HepG2 (cell line): ENCODE measurements around the gene MED4. TPM values are rescaled to one million over a fixed set of nuclear protein-coding genes. Genes with fewer than 3 reads are reported as not detected.

Experiments
- ATAC-seq: fragments of 200-7000 bp; cut with Tn5 transposase; 3 replicates; pipeline ENCODE4 v1.9.1; 2020; ENCODE audit warnings: mild to moderate bottlenecking, moderate library complexity
- BruUV-seq: library from RNA; stranded (reverse); fragments of 400-500 nt; replicated peaks from 2 replicates; lab custom pipeline; 2021; lab: Mats Ljungman, UMichigan
- CTCF ChIA-PET: fragments of 300-600 bp; formaldehyde crosslinking; extraction: SDS; loops from one replicate; lab custom pipeline; 2021; ENCODE audit warnings: low total read pairs, inconsistent platforms, low intra/inter-chr PET ratio; lab: Yijun Ruan, JAX
- POLR2A ChIA-PET: fragments of 350-600 bp; sonication (Branson Sonifier 250); formaldehyde crosslinking; loops from one replicate; lab custom pipeline; 2020; ENCODE audit warnings: antibody characterized with exemption, inconsistent platforms; lab: Yijun Ruan, JAX
- DNase-seq: peaks from one replicate; pipeline ENCODE4 v3.0.0-alpha.2; 2015; ENCODE audit warnings: low spot score
- FAIRE-seq: peaks from 3 replicates; lab custom pipeline; 2011; peaks lifted over from hg19 to GRCh38; lab: Jason Lieb, UNC
- H2AFZ ChIP-seq: one replicate; pipeline ENCODE4 v1.6.1; 2011; ENCODE audit warnings: low read length, inconsistent platforms
- H3K27ac ChIP-seq: fragments of 300-600 bp; 3 replicates; pipeline ENCODE4 v1.8.0; 2011; ENCODE audit warnings: mixed run types, mild to moderate bottlenecking, mixed read lengths, low read length, inconsistent platforms; ENCODE audit not compliant: insufficient read depth; ENCODE audit errors: extremely low read length
- H3K27me3 ChIP-seq, 2 experiments: fragments of 200-600 bp in 1 of 2; 2 replicates in 1 of 2; 3 replicates in 1 of 2; pipeline versions ENCODE4 v1.6.0 to v1.8.0; 2011; ENCODE audit warnings: low read length in 2 of 2, mild to moderate bottlenecking in 2 of 2, moderate library complexity in 2 of 2, inconsistent platforms in 1 of 2; ENCODE audit not compliant: insufficient read depth in 2 of 2, control insufficient read depth in 1 of 2
- H3K36me3 ChIP-seq, 2 experiments: fragments of 200-600 bp in 1 of 2; replicated peaks in 1 of 2; 2 replicates in 1 of 2; 3 replicates in 1 of 2; pipeline versions ENCODE4 v1.5.1 to v1.8.0; 2011; ENCODE audit warnings: low read length in 2 of 2, inconsistent platforms in 1 of 2; ENCODE audit not compliant: insufficient read depth in 2 of 2, control insufficient read depth in 1 of 2
- H3K4me1 ChIP-seq: 2 replicates; pipeline ENCODE4 v1.5.1; 2012; ENCODE audit warnings: low read length, inconsistent platforms; ENCODE audit not compliant: insufficient read depth
- H3K4me2 ChIP-seq: 2 replicates; pipeline ENCODE4 v1.6.0; 2011; ENCODE audit warnings: low read depth, low read length, inconsistent platforms
- H3K4me3 ChIP-seq, 3 experiments: fragments of 200-600 bp in 1 of 3; sonication (generic), shearing (Covaris generic) in 1 of 3; replicated peaks in 1 of 3; 2 replicates each; pipeline ENCODE4 v1.5.1; 2011 to 2016; ENCODE audit warnings: low read length in 3 of 3, inconsistent platforms in 2 of 3, low read depth in 2 of 3, mild to moderate bottlenecking in 2 of 3, control low read depth in 1 of 3, mixed read lengths in 1 of 3; ENCODE audit not compliant: insufficient read depth in 1 of 3
- H3K79me2 ChIP-seq: one replicate; pipeline ENCODE4 v1.6.1; 2011; ENCODE audit warnings: low read length, inconsistent platforms; ENCODE audit not compliant: insufficient read depth
- H3K9ac ChIP-seq: 2 replicates; pipeline ENCODE4 v1.6.0; 2011; ENCODE audit warnings: mild to moderate bottlenecking, low read depth, low read length, inconsistent platforms; ENCODE audit not compliant: insufficient read depth
- H3K9me3 ChIP-seq: 2 replicates; pipeline ENCODE4 v1.5.1; 2012; ENCODE audit warnings: mild to moderate bottlenecking, low read length
- H4K20me1 ChIP-seq: 2 replicates; pipeline ENCODE4 v1.6.0; 2011; ENCODE audit warnings: inconsistent platforms, mild to moderate bottlenecking, low read length, moderate library complexity; ENCODE audit not compliant: insufficient read depth
- ELF3 ChIP-seq: IDR thresholded peaks from 2 replicates; pipeline ENCODE4 v1.6.1; 2016; ENCODE audit warnings: missing genetic modification reagents, missing compliant biosample characterization
- HNF4A ChIP-seq: sonication (generic); formaldehyde crosslinking; IDR thresholded peaks from 2 replicates; pipeline ENCODE4 v1.4.0; 2020; ENCODE audit warnings: missing genetic modification reagents
- KAT7 ChIP-seq: IDR thresholded peaks from 2 replicates; pipeline ENCODE4 v1.6.1; 2018; ENCODE audit warnings: borderline replicate concordance, missing compliant biosample characterization
- KDM4B ChIP-seq: sonication (generic); formaldehyde crosslinking; IDR thresholded peaks from 2 replicates; pipeline ENCODE4 v1.4.0; 2020; ENCODE audit warnings: missing genetic modification reagents
- KLF6 ChIP-seq: IDR thresholded peaks from 2 replicates; pipeline ENCODE4 v1.8.0; 2016; ENCODE audit warnings: missing biosample characterization, missing genetic modification reagents
- MAFF ChIP-seq: IDR thresholded peaks from 2 replicates; pipeline ENCODE4 v1.6.1; 2011; ENCODE audit warnings: low read depth, low read length, improper control_type of control experiment
- MAFK ChIP-seq, 2 experiments: IDR thresholded peaks in 1 of 2; conservative IDR thresholded peaks in 1 of 2; 2 replicates each; pipeline ENCODE4 v1.6.1; 2011; ENCODE audit warnings: improper control_type of control experiment in 2 of 2, low read length in 2 of 2
- ZBTB20 ChIP-seq: sonication (generic); formaldehyde crosslinking; IDR thresholded peaks from 2 replicates; pipeline ENCODE4 v1.8.1; 2023; ENCODE audit warnings: missing genetic modification reagents, low read depth, mild to moderate bottlenecking, borderline replicate concordance
- WGBS: methylation state at CpG from one replicate; pipeline ENCODE4 v1.1.6; 2017; ENCODE audit warnings: low lambda C conversion rate; 5-methylcytosine and 5-hydroxymethylcytosine counted together
- in situ Hi-C: cut with HindIII; loops from 2 replicates; pipeline ENCODE4 v1.10.0; 2017; ENCODE audit warnings: low pct_unique_long_range_greater_than_20kb; ENCODE audit not compliant: extremely low pct_ligation_motif_present
- intact Hi-C: fragments of 100-400 bp; cut with micrococcal nuclease; formaldehyde crosslinking; loops from one replicate; pipeline ENCODE4 v1.10.0; 2022; ENCODE audit not compliant: unreplicated experiment
- polyA plus RNA-seq, 8 experiments: library from polyadenylated mRNA; depleted of rRNA in 3 of 8; stranded (reverse) in 7 of 8; unstranded in 1 of 8; fragments of >200 nt; fragmentation: Illumina TruSeq in 4 of 8; extraction: Trizol in 4 of 8; gene quantifications; 2 replicates each; pipeline versions ENCODE4 v1.2.1 to v1.2.3, GENCODE V29; 2011 to 2016; ENCODE audit warnings: low read depth in 4 of 8, missing spikeins in 1 of 8, mixed read lengths in 1 of 8; ENCODE audit not compliant: insufficient read depth in 1 of 8
- total RNA-seq, 5 experiments: library from RNA; depleted of rRNA; stranded (reverse); fragments of >200 nt; fragmentation: Illumina TruSeq; extraction: Trizol; gene quantifications; 2 replicates each; pipeline ENCODE4 v1.2.3, GENCODE V29; 2016; ENCODE audit warnings: low read depth in 1 of 5

MED4 gene
- total and polyA plus RNA-seq, 2 of the 13 experiments (the other 11 are each of a cell fraction or from before 2014, with no cell fraction given): 49.4 to 57.8 TPM

- DNase-seq (no peak), ATAC-seq (no peak), FAIRE-seq (no peak)
- Histone ChIP-seq H3K79me2 (peaks cover 17% of the 10 kb centered on the region), H3K9me3 (no peaks in the 10 kb centered on the region), H4K20me1 (no peaks in the 10 kb centered on the region), H3K4me1 (peaks cover 39% of the 10 kb centered on the region), H3K27ac (no peak overlapping the region), H3K4me3 (no peak overlapping the region), H3K9ac (no peak overlapping the region), H2AFZ (no peak overlapping the region), H3K36me3 (peaks cover 0 to 14% of the 10 kb centered on the region in 2 experiments; a peak in 3 of 5 replicates), H3K4me2 (no peak overlapping the region), H3K27me3 (no peaks in the 10 kb centered on the region; a peak in 1 of 5 replicates)
- BruUV-seq: no TSS peak
- TF ChIP-seq HNF4A (CRISPR knock-in tag) (peak; percentile 33; the same call in 1 of the 2 replicates), MAFF (peak; percentile 54), MAFK (conservative IDR thresholded peaks at IDR 0.05 in 1 of 2, IDR thresholded peaks at IDR 0.05 in 1 of 2; ENCODE audit: low read length in 2 of 2) (peak; percentile 67 to 69), ZBTB20 (no peak)
- POLR2A ChIA-PET: interaction anchor here (1.1 kb wide), 1 partner anchor 39 kb away, joined by 5 read pairs; the partner anchor contains the start of gene SUCLA2
- intact Hi-C loops (loop anchor here (5.0 kb wide), 1 partner anchor 1068 kb away; no protein-coding TSS in a partner anchor), in situ Hi-C loops (no loop called here)
- CTCF ChIA-PET: no interaction called here
Observed at GRCh38 chr13:48040049-48040448, 54.9 kb downstream of the MED4 start.

- ATAC-seq: no peak
- intact Hi-C loops: loop anchor here (1.0 to 5.0 kb wide), 2 partner anchors 36 to 542 kb away; partner anchors contain the start of gene SUCLA2
- Histone ChIP-seq H3K9ac (no peak overlapping the region; the same call in 1 of the 2 replicates), H3K27me3 (no peaks in the 10 kb centered on the region; a peak in 1 of 5 replicates), H3K27ac (peak overlapping the region; percentile 94), H3K4me2 (peak overlapping the region; percentile 86), H3K4me3 (peak overlapping the region in 2 of 3 experiments; percentile 70 to 80; a peak in 2 of 6 replicates), H3K79me2 (peaks cover 17% of the 10 kb centered on the region), H3K9me3 (no peaks in the 10 kb centered on the region), H2AFZ (no peak overlapping the region), H3K36me3 (peaks cover 0 to 14% of the 10 kb centered on the region in 2 experiments; a peak in 3 of 5 replicates), H4K20me1 (no peaks in the 10 kb centered on the region), H3K4me1 (peaks cover 39% of the 10 kb centered on the region)
- in situ Hi-C loops: no loop called here
- no TSS peak for BruUV-seq
- CTCF ChIA-PET: interaction anchor here (1.6 kb wide), 1 partner anchor 730 kb away, joined by 6 read pairs; no protein-coding TSS in a partner anchor
- TF ChIP-seq KAT7 (CRISPR knock-in tag) (no peak), KLF6 (no peak), ELF3 (CRISPR knock-in tag) (no peak), KDM4B (no peak)
- 93% methylated on average over 1 of the region's 1 CpG for WGBS
- DNase-seq: no peak
- FAIRE-seq: no peak
- POLR2A ChIA-PET: interaction anchor here (0.9 to 1.8 kb wide), 5 partner anchors 28 to 494 kb away, joined by 3 to 17 read pairs (median 7); partner anchors contain the start of genes MED4, RCBTB2 and SUCLA2
Observed at GRCh38 chr13:48038761-48039160, 56.1 kb downstream of the MED4 start.
